Stimulated activated CD4-positive, alpha-beta T cell treated with anti-CD3 and anti-CD28 coated beads, Interleukin-1b, Interleukin-23, amount 100 ng/mL, for 48 hours (primary cell): Measurements from ENCODE around the gene ALK.
"Not testable (repeated sequence)": the region's sequence is repeated elsewhere in the genome, so short reads cannot be mapped to it uniquely, and the experiment has no call there.

ENCODE experiments used
- DNase-seq: peaks from one replicate; pipeline ENCODE4 v3.0.0-alpha.2; 2020

ALK gene

DNA sequence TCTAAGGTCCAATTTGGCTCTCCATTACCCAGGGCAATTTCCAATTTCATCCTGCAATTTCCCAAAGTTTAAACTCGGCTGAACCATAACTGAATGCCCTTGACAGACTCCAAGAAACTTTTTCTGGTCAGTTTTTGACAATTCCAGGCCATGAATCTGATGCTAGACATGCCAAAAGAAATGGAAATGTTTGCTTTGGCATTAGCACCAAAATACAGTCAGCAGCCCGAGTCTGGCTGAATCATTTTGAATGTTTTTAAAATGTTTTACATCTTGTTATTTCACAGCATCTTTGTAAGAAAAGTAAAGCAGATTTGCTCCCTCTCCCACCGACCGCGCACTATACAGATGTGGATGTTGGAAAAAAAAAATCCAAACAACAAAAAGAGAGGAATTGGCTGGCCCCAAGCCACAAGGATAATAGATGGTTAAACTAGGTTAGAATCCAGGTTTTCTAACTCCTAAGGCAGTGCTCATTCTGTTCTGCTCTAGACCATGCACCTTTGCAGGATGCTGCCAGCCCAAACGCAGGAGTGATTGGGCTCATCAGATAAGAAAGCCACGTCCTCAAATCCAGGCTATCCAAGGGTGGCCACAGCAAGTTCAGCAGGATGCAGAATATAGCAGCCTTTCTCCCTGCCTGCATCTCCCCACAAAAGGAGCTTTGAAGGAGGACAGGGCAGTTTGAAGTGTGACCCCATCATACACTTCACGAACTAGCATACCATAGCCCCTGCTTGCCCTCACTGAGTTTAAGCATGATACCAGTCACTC lies 167.5 kb downstream of the ALK start:
- DNase-seq = no peak

DNA sequence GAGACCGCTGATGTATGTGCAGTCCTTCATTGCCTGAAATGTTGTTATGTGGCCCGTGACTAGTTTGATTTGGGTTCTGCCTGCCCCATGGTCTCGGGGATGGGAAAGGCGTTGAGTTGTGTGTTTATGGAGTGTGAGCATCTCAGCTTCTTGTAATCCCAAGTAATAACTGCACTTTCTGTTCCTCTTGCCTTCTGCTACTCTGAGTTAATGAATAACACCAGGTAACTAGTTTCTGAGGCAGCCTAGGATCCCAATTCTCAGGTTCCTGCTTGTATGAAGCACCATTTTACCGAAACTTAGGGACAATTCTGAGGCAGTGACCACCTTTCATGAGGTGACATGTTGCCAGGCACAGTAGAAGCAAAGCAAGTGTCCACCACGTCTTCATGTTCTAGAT lies 170.0 kb downstream of the ALK start:
- DNase-seq = no peak

GRCh38 chr2:29750463-29750862 lies 170.9 kb downstream of the ALK start:
- DNase-seq = not testable (repeated sequence)

GRCh38 chr2:29749843-29750242 lies 171.5 kb downstream of the ALK start:
- DNase-seq = no peak

DNA sequence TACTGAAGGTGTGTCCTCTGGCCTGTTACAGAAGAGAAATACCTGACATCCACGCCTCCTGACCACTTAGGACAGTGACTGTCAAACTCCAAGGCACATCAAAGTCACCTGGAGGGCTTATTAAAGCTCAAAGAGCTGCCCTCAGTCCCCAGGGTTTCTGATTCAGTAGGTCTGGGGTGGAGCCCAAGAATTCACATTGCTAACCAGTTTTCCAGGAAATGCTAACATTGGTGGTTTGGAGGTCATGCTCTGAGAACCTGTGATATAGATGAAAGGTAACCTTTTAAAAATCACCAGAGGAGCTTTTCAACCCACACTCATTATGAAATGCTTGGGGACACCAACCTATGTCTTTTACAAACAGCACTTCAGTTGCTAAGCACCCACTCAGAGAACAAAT lies 172.3 kb downstream of the ALK start:
- no peak for DNase-seq

GRCh38 chr2:29747786-29748470 lies 173.5 kb downstream of the ALK start:
- DNase-seq = peak; percentile 37

- no peak for DNase-seq
Observed at GRCh38 chr2:29744976-29745375, 176.4 kb downstream of the ALK start.

DNA sequence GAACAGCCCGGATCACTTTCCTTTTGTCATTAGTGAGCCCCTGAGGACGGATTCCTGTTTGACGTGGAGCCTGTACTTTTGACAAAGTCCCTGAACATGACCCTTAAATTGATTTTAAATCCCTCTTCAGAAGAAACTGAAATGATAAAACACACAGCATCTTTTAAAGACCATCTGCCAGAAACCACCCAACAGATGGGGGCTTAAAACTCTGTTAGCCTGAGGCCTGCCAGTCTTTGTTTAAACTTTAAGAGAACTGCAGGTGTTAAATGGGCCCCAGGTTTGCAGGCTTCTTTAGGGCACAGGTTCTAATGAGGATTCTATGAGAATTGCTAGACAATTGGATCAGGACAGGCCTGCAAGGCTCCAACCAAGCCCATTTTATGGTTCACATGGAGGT lies 177.9 kb downstream of the ALK start:
- DNase-seq = no peak

DNA sequence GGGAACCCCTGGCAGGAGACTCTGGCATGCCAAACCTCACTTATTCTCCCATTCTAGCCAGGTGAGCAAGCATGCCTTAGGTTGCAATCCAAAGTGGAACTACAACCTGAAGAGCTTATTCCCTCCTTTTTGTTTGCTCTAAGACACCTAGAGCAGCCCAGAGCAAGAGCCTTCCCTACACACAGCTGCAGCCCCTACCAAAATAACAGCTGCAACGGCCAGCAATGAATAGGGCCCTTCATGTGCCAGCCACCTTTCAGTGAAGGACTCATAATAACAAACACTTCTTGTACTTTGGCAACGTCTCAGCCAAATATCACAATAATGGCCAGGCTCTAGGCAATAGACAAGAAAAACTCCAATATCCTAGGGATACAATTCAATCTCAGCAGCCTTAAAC lies 178.7 kb downstream of the ALK start:
- no peak for DNase-seq

- DNase-seq = no peak
Observed at GRCh38 chr2:29741132-29741531, 180.3 kb downstream of the ALK start.

DNA sequence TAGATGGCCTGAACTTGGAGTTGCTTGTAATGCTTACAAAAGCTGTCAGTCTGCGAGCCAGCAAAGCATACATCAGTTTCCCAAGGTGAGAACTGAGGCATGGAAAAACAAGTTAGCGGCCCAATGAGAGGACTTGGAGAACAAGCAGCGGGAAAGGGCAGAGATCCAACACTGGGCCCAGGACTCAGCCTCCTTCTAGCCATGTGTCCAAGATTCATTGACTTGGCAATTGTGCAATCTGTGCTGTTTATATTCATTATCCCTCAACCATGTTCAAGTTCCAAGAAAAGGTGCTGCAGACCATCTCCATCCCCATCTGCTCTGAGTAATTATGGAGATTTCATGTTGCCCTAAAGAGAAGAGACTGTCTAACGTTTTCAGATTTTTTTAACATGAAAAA lies 187.4 kb downstream of the ALK start:
- no peak for DNase-seq

DNA sequence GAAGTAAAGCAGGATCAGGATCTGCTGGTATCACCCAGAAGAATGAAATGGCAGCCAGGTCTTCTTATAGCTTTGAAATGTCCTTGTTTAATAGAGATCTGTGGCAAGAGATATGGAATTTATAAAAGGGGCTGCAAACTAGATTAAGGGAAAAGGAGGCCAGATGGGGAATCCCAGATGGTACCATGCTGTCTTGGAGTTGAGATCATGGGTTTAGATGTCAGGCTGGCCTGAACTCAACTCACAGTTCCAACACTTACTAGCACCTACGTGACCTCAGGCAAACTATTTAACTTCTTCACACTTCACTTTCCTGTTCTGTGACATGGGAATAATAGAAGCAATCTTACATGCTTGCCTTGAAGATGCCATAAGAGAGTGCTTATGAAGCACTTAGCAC lies 188.2 kb downstream of the ALK start:
- DNase-seq = no peak

DNA sequence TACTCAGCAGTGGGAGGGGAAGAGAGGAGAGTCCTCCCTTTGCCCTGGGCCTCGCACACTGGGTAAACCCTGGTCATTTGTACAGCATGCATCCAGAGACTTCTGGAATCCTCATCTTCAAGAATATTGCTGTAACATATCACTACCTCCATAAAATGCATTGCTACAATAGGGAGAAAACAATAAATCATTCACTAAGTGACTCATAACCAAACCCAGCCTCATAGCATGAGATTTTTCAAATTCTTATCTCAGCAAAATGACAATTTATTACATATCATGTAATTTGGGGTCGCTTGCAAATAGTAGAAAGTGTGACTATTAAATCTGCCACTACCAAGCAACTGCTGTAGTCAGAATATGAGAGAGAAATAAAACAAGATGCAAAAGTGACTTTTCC lies 189.4 kb downstream of the ALK start:
- DNase-seq = no peak

GRCh38 chr2:29729932-29730331 lies 191.5 kb downstream of the ALK start:
- DNase-seq = no peak

DNA sequence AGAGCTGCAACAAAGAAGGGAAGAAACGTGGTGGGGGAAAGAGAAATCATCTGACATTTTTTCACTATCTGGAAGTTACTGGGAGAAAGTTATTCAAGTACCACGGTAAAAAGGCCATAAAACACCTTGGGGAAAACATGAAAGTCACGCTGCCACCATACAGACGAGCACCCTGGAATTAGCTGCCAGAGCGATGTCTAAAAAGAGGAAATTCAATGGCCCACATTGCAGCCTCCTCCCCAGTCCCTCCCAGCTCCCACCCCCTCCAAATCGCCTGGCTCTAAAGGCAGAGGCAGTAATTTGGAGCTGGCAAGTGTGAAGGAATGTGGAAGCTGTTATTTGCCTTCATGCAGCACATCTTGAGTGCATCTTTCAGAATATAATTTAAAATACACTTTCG lies 192.0 kb downstream of the ALK start:
- DNase-seq = no peak

GRCh38 chr2:29726976-29727375 lies 194.4 kb downstream of the ALK start:
- no peak for DNase-seq

DNA sequence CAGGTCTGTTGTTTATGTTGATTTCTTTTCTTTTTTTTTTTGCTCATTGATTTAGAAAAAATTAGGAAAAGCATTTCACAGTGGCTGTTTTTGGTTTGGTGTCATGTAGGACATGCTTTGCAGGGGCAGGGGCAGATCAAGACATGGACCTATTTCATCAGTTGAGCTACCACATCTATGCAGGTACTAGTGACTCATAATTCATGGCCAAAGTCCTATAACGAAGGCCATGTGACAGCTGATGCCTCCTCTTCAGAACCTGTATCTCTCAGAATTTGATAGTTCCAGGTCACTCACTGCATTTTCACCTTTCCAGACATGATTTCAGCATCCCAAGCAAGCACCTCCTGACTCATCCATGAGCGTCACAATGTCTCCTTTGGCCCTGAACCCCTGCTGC lies 195.8 kb downstream of the ALK start:
- DNase-seq = no peak

- no peak for DNase-seq
Observed at GRCh38 chr2:29724282-29724681, 197.1 kb downstream of the ALK start.

DNA sequence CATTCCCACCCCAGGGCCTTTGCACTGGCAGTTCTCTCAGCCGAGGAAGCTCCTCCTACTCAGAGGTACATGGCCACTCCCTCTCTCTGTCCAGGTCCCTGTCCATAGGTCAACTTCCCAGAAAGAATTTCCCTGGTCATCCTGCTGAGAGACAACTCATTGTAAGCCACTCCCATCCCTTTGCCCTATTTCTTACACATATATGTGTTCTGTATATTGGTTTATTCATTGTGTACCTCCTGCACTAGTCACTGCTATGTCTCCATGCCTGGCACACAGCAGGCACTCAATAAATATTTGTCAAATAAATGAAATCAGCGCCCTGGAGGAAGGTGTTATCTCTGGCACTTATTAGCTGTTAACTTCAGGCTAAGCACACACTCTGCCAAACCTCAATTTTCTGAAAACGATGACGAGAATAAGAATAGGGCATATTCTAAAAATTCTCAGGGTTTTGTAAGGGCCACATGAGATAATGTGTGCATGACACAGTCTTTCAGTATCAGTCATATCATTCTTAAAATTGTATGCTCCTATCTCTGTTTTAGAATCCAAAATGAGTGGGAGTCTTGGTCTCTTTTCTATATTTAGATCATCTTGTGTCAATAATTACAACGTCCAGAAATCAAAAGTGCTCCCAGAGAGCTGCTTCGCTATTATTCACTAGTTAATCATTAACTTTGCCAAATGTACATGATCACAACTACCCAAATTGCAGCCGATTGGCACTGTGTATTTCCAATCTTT lies 198.0 kb downstream of the ALK start:
- DNase-seq = no peak

GRCh38 chr2:29719639-29720038 lies 201.7 kb downstream of the ALK start:
- DNase-seq = no peak

GRCh38 chr2:29718076-29718686 lies 203.2 kb downstream of the ALK start:
- no peak for DNase-seq

DNA sequence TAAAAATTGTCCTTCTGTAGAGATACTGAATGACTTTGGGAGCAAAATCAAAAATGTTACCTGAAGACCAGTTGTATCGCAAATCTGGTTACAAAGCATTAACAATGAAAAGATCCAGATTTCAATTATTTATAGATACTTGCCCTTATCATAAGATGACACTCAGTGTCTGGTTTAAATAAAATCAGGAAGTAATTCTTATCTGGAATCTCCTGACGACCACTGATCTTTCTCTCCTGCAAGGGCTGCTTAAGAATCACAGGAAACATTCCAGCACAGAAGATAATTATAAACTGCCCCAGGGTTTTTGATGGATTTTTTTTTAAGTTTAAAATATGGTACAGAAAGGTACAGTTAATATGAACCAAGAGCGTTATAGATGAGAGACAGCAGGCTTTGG lies 205.7 kb downstream of the ALK start:
- DNase-seq = no peak

DNA sequence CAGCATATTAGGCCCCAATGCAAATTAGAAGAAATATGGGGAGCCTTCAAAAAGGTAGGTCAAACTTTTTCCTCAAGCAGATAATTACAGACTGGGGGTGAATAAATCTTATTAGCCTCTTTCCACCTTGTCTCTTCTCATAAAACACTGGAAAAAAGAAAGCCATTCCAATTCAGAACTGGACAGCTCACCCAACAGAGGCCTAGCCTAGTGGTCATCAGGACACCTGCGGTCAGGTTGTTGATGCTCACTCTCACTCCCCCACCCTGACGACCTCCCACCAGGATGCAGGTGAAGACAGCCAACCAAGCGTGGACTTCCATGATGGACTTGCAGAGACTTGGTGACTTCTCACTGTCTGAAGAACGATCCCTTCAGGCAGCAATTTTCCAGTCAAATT lies 207.1 kb downstream of the ALK start:
- no peak for DNase-seq
